Measurements from ENCODE around the gene RBFA.

Gene RBFA

GRCh38 chr18:80040515-80040914 is 6.3 kb downstream of the RBFA start:
- no peak overlapping the region for H3K4me3 ChIP-seq (ENCODE audit: low read depth, low read length)
- DNase-seq (ENCODE audit: low read depth) = no peak

GRCh38 chr18:80041424-80041823 is 7.2 kb downstream of the RBFA start:
- H3K4me3 ChIP-seq (ENCODE audit: low read depth, low read length) = no peak overlapping the region
- DNase-seq (ENCODE audit: low read depth) = no peak
- TF ChIP-seq CTCF (IDR thresholded peaks at IDR 0.05; ENCODE audit: low read depth, low read length, missing control alignments) = no peak

More at GRCh38 chr18:80040515-80040914, 6.3 kb downstream of the RBFA start:
- TF ChIP-seq CTCF (IDR thresholded peaks at IDR 0.05; ENCODE audit: low read depth, low read length, missing control alignments) = no peak

- no peak for TF ChIP-seq CTCF (IDR thresholded peaks at IDR 0.05; ENCODE audit: low read depth, low read length, missing control alignments)
- no peak overlapping the region for H3K4me3 ChIP-seq (ENCODE audit: low read depth, low read length)
- no peak for DNase-seq (ENCODE audit: low read depth)
Measured at GRCh38 chr18:80042785-80043184, 8.6 kb downstream of the RBFA start.

- no peak for TF ChIP-seq CTCF (IDR thresholded peaks at IDR 0.05; ENCODE audit: low read depth, low read length, missing control alignments)
- no peak overlapping the region for H3K4me3 ChIP-seq (ENCODE audit: low read depth, low read length)
- DNase-seq (ENCODE audit: low read depth) = no peak
Measured at GRCh38 chr18:80044072-80044471, 9.8 kb downstream of the RBFA start.

- no peak for DNase-seq (ENCODE audit: low read depth)
- H3K4me3 ChIP-seq (ENCODE audit: low read depth, low read length) = no peak overlapping the region
- no peak for TF ChIP-seq CTCF (IDR thresholded peaks at IDR 0.05; ENCODE audit: low read depth, low read length, missing control alignments)
Measured at GRCh38 chr18:80046011-80046410, 11.8 kb downstream of the RBFA start.

- no peak for TF ChIP-seq CTCF (IDR thresholded peaks at IDR 0.05; ENCODE audit: low read depth, low read length, missing control alignments)
- DNase-seq (ENCODE audit: low read depth) = no peak
- H3K4me3 ChIP-seq (ENCODE audit: low read depth, low read length) = no peak overlapping the region
Measured at GRCh38 chr18:80046431-80046830, 12.2 kb downstream of the RBFA start.

GRCh38 chr18:80046961-80047541 is 12.8 kb downstream of the RBFA start:
- TF ChIP-seq CTCF (IDR thresholded peaks at IDR 0.05; ENCODE audit: low read depth, low read length, missing control alignments) = no peak
- no peak overlapping the region for H3K4me3 ChIP-seq (ENCODE audit: low read depth, low read length)
- no peak for DNase-seq (ENCODE audit: low read depth)

Data from GM12864 (cell line).